TTC549 (cell line): ENCODE data around the gene DNAH10.

Experiments
- FAIRE-seq: peaks from 2 replicates; lab custom pipeline; 2012; peaks lifted over from hg19 to GRCh38; lab: Jason Lieb, UNC

Gene DNAH10

GRCh38 chr12:123761841-123762714, at the start of gene DNAH10:
TSS of gene DNAH10 (plus strand) at chr12:123762301. CDS start at chr12:123762337, 36 bp downstream.
- no peak for FAIRE-seq

- FAIRE-seq, result no peak
These were observed 49.3 kb upstream of the DNAH10 start for GRCh38 chr12:123712780-123713319.

GRCh38 chr12:123713398-123713797, 48.7 kb upstream of the DNAH10 start:
- no peak for FAIRE-seq

- no peak for FAIRE-seq
These were observed 48.1 kb upstream of the DNAH10 start for GRCh38 chr12:123713823-123714585.

- no peak for FAIRE-seq
These were observed 46.9 kb upstream of the DNAH10 start for GRCh38 chr12:123715195-123715594.

GRCh38 chr12:123717350-123717749, 44.8 kb upstream of the DNAH10 start:
- no peak for FAIRE-seq

GRCh38 chr12:123720141-123720814, 41.8 kb upstream of the DNAH10 start:
- FAIRE-seq, result no peak

GRCh38 chr12:123721245-123721644, 40.9 kb upstream of the DNAH10 start:
- FAIRE-seq, result no peak

GRCh38 chr12:123723011-123723410, 39.1 kb upstream of the DNAH10 start:
- no peak for FAIRE-seq

GRCh38 chr12:123723765-123724164, 38.3 kb upstream of the DNAH10 start:
- no peak for FAIRE-seq

- FAIRE-seq, result no peak
These were observed 35.9 kb upstream of the DNAH10 start for GRCh38 chr12:123726244-123726643.

- no peak for FAIRE-seq
These were observed 35.1 kb upstream of the DNAH10 start for GRCh38 chr12:123726962-123727361.

- FAIRE-seq, result no peak
These were observed 34.2 kb upstream of the DNAH10 start for GRCh38 chr12:123727878-123728277.

- FAIRE-seq, result no peak
These were observed 30.5 kb upstream of the DNAH10 start for GRCh38 chr12:123731596-123731995.

GRCh38 chr12:123732251-123732650, 29.9 kb upstream of the DNAH10 start:
- no peak for FAIRE-seq

- no peak for FAIRE-seq
These were observed 28.9 kb upstream of the DNAH10 start for GRCh38 chr12:123733229-123733628.

- FAIRE-seq, result no peak
These were observed 27.8 kb upstream of the DNAH10 start for GRCh38 chr12:123734268-123734667.

- FAIRE-seq, result no peak
These were observed 20.0 kb upstream of the DNAH10 start for GRCh38 chr12:123741937-123742572.

GRCh38 chr12:123743002-123743401, 19.1 kb upstream of the DNAH10 start:
- no peak for FAIRE-seq

- no peak for FAIRE-seq
These were observed 17.3 kb upstream of the DNAH10 start for GRCh38 chr12:123744836-123745235.

- no peak for FAIRE-seq
These were observed 14.8 kb upstream of the DNAH10 start for GRCh38 chr12:123747309-123747708.

- no peak for FAIRE-seq
These were observed 13.9 kb upstream of the DNAH10 start for GRCh38 chr12:123748161-123748560.
